GM19351 (cell line): ENCODE data around the gene MIS12.

Experiments
- ATAC-seq: cut with Tn5 transposase; IDR thresholded peaks from one replicate; pipeline ENCODE4 v1.9.1; 2021; ENCODE audit warnings: mild to moderate bottlenecking, moderate library complexity; ENCODE audit not compliant: unreplicated experiment

Gene MIS12

GRCh38 chr17:5486206-5487124, at the start of gene MIS12:
Gene MIS12, plus strand, starts transcription at chr17:5486566. Its CDS starts 2,297 bp downstream, at chr17:5488863.
- peak; percentile 84 for ATAC-seq

GRCh38 chr17:5437721-5438317, 48.5 kb upstream of the MIS12 start:
- ATAC-seq = no peak

- ATAC-seq = peak; percentile 81
Measured at GRCh38 chr17:5438716-5439445, 47.5 kb upstream of the MIS12 start, which contains the start of gene C1QBP. Gene C1QBP, minus strand, starts transcription at chr17:5439155. Its CDS starts 82 bp downstream, at chr17:5439073.

- ATAC-seq = no peak
Measured at GRCh38 chr17:5439446-5439764, 47.0 kb upstream of the MIS12 start.

- no peak for ATAC-seq
Measured at GRCh38 chr17:5443728-5444127, 42.6 kb upstream of the MIS12 start.

GRCh38 chr17:5444209-5444608, 42.2 kb upstream of the MIS12 start:
- no peak for ATAC-seq

- no peak for ATAC-seq
Measured at GRCh38 chr17:5446786-5447185, 39.6 kb upstream of the MIS12 start.

GRCh38 chr17:5464717-5465507, 21.5 kb upstream of the MIS12 start:
- ATAC-seq = no peak

GRCh38 chr17:5466295-5466694, 20.1 kb upstream of the MIS12 start:
- no peak for ATAC-seq

- no peak for ATAC-seq
Measured at GRCh38 chr17:5467416-5467815, 18.9 kb upstream of the MIS12 start.

GRCh38 chr17:5468075-5468473, 18.3 kb upstream of the MIS12 start:
- ATAC-seq = peak; percentile 21

- no peak for ATAC-seq
Measured at GRCh38 chr17:5472511-5472910, 13.9 kb upstream of the MIS12 start.

- ATAC-seq = no peak
Measured at GRCh38 chr17:5473906-5474305, 12.5 kb upstream of the MIS12 start.

- ATAC-seq = no peak
Measured at GRCh38 chr17:5478992-5479391, 7.4 kb upstream of the MIS12 start.

GRCh38 chr17:5480962-5481361, 5.4 kb upstream of the MIS12 start:
- ATAC-seq = no peak

- ATAC-seq = no peak
Measured at GRCh38 chr17:5481451-5481850, 4.9 kb upstream of the MIS12 start.

GRCh38 chr17:5485270-5486205, 828 bp upstream of the MIS12 start, which contains the start of gene DERL2:
Gene DERL2, minus strand, starts transcription at chr17:5486178. Its CDS starts 17 bp downstream, at chr17:5486161.
- peak; percentile 19 for ATAC-seq

- no peak for ATAC-seq
Measured at GRCh38 chr17:5488752-5489151, 2.4 kb downstream of the MIS12 start.

GRCh38 chr17:5492970-5493369, 6.6 kb downstream of the MIS12 start:
- no peak for ATAC-seq
